IMR-90 (cell line): ENCODE data around the gene PCCB. TPM values are rescaled to one million over a fixed set of nuclear protein-coding genes. Genes with fewer than 3 reads are reported as not detected.

Source experiments
- ATAC-seq: fragments of 200-7000 bp; cut with Tn5 transposase; 2 replicates; pipeline ENCODE4 v1.9.1; 2020; ENCODE audit warnings: low read depth, mild to moderate bottlenecking, moderate library complexity
- BruUV-seq: library from RNA; stranded (reverse); fragments of 400-500 nt; replicated peaks from 2 replicates; lab custom pipeline; 2021; lab: Mats Ljungman, UMichigan
- CTCF ChIA-PET: fragments of 300-600 bp; formaldehyde crosslinking; extraction: SDS; loops from one replicate; lab custom pipeline; 2021; ENCODE audit warnings: antibody characterized with exemption; lab: Yijun Ruan, JAX
- POLR2A ChIA-PET: fragments of 300-600 bp; sonication (Branson Sonifier 250); formaldehyde crosslinking; loops from one replicate; lab custom pipeline; 2022; ENCODE audit warnings: antibody characterized with exemption; ENCODE audit not compliant: unreplicated experiment; lab: Charles Lee
- DNase-seq: peaks from one replicate; pipeline ENCODE4 v3.0.0; 2013
- H2AFZ ChIP-seq: replicated peaks from 2 replicates; pipeline ENCODE3; 2013; ENCODE audit warnings: low read length, mild to moderate bottlenecking; ENCODE audit not compliant: poor library complexity
- H2AK5ac ChIP-seq: 2 replicates; pipeline ENCODE4 v1.6.1; 2013; ENCODE audit warnings: low read depth, low read length, inconsistent platforms
- H2AK9ac ChIP-seq: replicated peaks from 2 replicates; pipeline ENCODE3; 2013; ENCODE audit warnings: mild to moderate bottlenecking, low read depth, low read length, moderate library complexity; ENCODE audit not compliant: poor library complexity
- H2BK120ac ChIP-seq: 2 replicates; pipeline ENCODE4 v1.6.1; 2013; ENCODE audit warnings: low read depth, low read length, inconsistent platforms
- H2BK15ac ChIP-seq: 3 replicates; pipeline ENCODE4 v1.6.1; 2013; ENCODE audit warnings: low read depth, low read length, inconsistent platforms
- H2BK20ac ChIP-seq: 2 replicates; pipeline ENCODE4 v1.6.1; 2013; ENCODE audit warnings: low read depth, mild to moderate bottlenecking, inconsistent platforms, low read length, moderate library complexity
- H2BK5ac ChIP-seq: 2 replicates; pipeline ENCODE4 v1.6.1; 2013; ENCODE audit warnings: mild to moderate bottlenecking, low read depth, low read length, inconsistent platforms; ENCODE audit not compliant: poor library complexity, severe bottlenecking
- H3K14ac ChIP-seq: replicated peaks from 2 replicates; pipeline ENCODE4 v1.6.1; 2013; ENCODE audit warnings: low read depth, low read length, inconsistent platforms
- H3K18ac ChIP-seq: 2 replicates; pipeline ENCODE4 v1.6.1; 2013; ENCODE audit warnings: low read depth, low read length, control low read depth
- H3K23ac ChIP-seq: 2 replicates; pipeline ENCODE4 v1.6.1; 2013; ENCODE audit warnings: low read depth, low read length, inconsistent platforms
- H3K27ac ChIP-seq: 2 replicates; pipeline ENCODE4 v1.5.1; 2013; ENCODE audit warnings: mild to moderate bottlenecking, control low read depth, low read length; ENCODE audit not compliant: insufficient read depth
- H3K27me3 ChIP-seq: 2 replicates; pipeline ENCODE4 v1.6.1; 2013; ENCODE audit warnings: low read length; ENCODE audit not compliant: control insufficient read depth, insufficient read depth
- H3K36me3 ChIP-seq: 2 replicates; pipeline ENCODE4 v1.6.1; 2013; ENCODE audit warnings: low read length, mixed read lengths; ENCODE audit not compliant: control insufficient read depth, insufficient read depth
- H3K4ac ChIP-seq: 2 replicates; pipeline ENCODE4 v1.6.1; 2013; ENCODE audit warnings: low read depth, low read length, inconsistent platforms
- H3K4me1 ChIP-seq: 2 replicates; pipeline ENCODE4 v1.6.1; 2013; ENCODE audit warnings: low read length, mixed read lengths; ENCODE audit not compliant: control insufficient read depth, insufficient read depth
- H3K4me2 ChIP-seq: 2 replicates; pipeline ENCODE4 v1.6.1; 2013; ENCODE audit warnings: low read depth, mild to moderate bottlenecking, control low read depth, low read length, moderate library complexity
- H3K4me3 ChIP-seq: 2 replicates; pipeline ENCODE4 v1.5.1; 2013; ENCODE audit warnings: low read depth, mild to moderate bottlenecking, control low read depth, low read length, moderate library complexity; ENCODE audit not compliant: insufficient read depth
- H3K56ac ChIP-seq: 2 replicates; pipeline ENCODE4 v1.6.1; 2013; ENCODE audit warnings: low read length, inconsistent platforms; ENCODE audit not compliant: insufficient read depth; ENCODE audit errors: extremely low read depth
- H3K79me1 ChIP-seq, 2 experiments: 2 replicates each; pipeline ENCODE4 v1.6.1; 2013; ENCODE audit warnings: low read length in 2 of 2, inconsistent platforms in 1 of 2, low read depth in 1 of 2
- H3K9ac ChIP-seq: 2 replicates; pipeline ENCODE4 v1.6.1; 2013; ENCODE audit warnings: low read depth, low read length, control low read depth
- H3K9me1 ChIP-seq: 2 replicates; pipeline ENCODE4 v1.6.1; 2013; ENCODE audit warnings: low read length, inconsistent platforms; ENCODE audit not compliant: insufficient read depth
- H3K9me3 ChIP-seq: 2 replicates; pipeline ENCODE4 v1.6.1; 2013; ENCODE audit warnings: low read length; ENCODE audit not compliant: control insufficient read depth, insufficient read depth
- H4K20me1 ChIP-seq: 2 replicates; pipeline ENCODE4 v1.6.1; 2013; ENCODE audit warnings: low read length, inconsistent platforms; ENCODE audit not compliant: insufficient read depth
- H4K5ac ChIP-seq: 2 replicates; pipeline ENCODE4 v1.6.1; 2013; ENCODE audit warnings: mild to moderate bottlenecking, low read depth, low read length, control low read depth
- H4K8ac ChIP-seq, 2 experiments: 2 replicates each; pipeline ENCODE4 v1.6.1; 2013; ENCODE audit warnings: low read depth in 2 of 2, low read length in 2 of 2, control low read depth in 1 of 2, inconsistent platforms in 1 of 2
- H4K91ac ChIP-seq: 2 replicates; pipeline ENCODE4 v1.6.1; 2013; ENCODE audit warnings: low read depth, low read length, inconsistent platforms; ENCODE audit not compliant: insufficient read depth
- CEBPB ChIP-seq: IDR thresholded peaks from 2 replicates; pipeline ENCODE4 v1.6.1; 2012; ENCODE audit warnings: low read depth, low read length, improper control_type of control experiment
- FOS ChIP-seq: fragments of 150-350 bp; IDR thresholded peaks from 2 replicates; pipeline ENCODE4 v1.6.1; 2016; ENCODE audit warnings: low read depth, low read length
- MAZ ChIP-seq: IDR thresholded peaks from 2 replicates; pipeline ENCODE4 v1.6.1; 2012; ENCODE audit warnings: low read depth, mild to moderate bottlenecking, low read length, improper control_type of control experiment, moderate library complexity, borderline replicate concordance
- RFX5 ChIP-seq: IDR thresholded peaks from 2 replicates; pipeline ENCODE4 v1.8.0; 2012; ENCODE audit warnings: low read depth, mild to moderate bottlenecking, low read length, moderate library complexity
- WGBS, 2 experiments: methylation state at CpG; one replicate each; pipeline versions ENCODE4 v1.1.5 to v1.1.7; 2013; ENCODE audit warnings: missing lambda C conversion rate in 2 of 2; ENCODE audit not compliant: insufficient read length in 1 of 2; ENCODE audit errors: extremely low coverage in 2 of 2; 5-methylcytosine and 5-hydroxymethylcytosine counted together
- dilution Hi-C: fragments of 300-500 bp; cut with HindIII; formaldehyde crosslinking; loops from one replicate; pipeline ENCODE4 v1.14.3; 2018; ENCODE audit warnings: low sequenced_read_pairs; ENCODE audit not compliant: unreplicated experiment
- in situ Hi-C: fragments of 300-500 bp; cut with MboI; formaldehyde crosslinking; loops from 3 replicates; pipeline ENCODE4 v1.14.3; 2019; ENCODE audit warnings: low sequenced_read_pairs, inconsistent platforms, mixed read lengths
- intact Hi-C: fragments of 100-400 bp; cut with micrococcal nuclease; formaldehyde crosslinking; loops from 2 replicates; pipeline ENCODE4 v1.10.0; 2022
- polyA plus RNA-seq, 3 experiments: library from polyadenylated mRNA; depleted of rRNA; stranded (reverse); fragments of >200 nt; gene quantifications; 2 replicates each; pipeline ENCODE4 v1.2.3, GENCODE V29; 2012; ENCODE audit warnings: low replicate concordance in 1 of 3
- total RNA-seq: library from RNA; depleted of rRNA; stranded (reverse); fragments of >200 nt; gene quantifications from 2 replicates; pipeline ENCODE4 v1.2.3, GENCODE V29; 2012

PCCB gene
- total and polyA plus RNA-seq, 2 of the 4 experiments (the other 2 are of a cell fraction): 40.5 to 76.2 TPM

DNA sequence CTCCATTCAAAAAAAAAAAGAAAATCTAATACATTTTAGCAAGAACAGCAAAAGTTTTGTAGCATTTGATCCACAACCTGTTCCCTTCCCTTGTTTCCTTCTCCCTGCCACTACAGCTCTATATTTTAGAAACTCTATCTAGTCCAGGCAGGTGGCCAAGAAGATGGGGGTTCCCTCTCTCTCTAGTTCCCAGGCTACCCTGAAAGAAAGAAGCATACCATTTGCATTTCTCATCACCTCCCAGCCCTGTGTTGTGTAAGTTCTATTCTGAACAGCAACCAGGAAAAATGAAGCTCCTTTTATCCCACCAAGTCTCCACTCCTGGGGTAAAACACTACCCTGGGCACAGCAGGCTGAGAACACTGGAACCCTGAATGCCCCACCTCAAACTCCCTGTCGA is 100.0 kb downstream of the PCCB start:
- peak overlapping the region; percentile 87 for H2AK5ac ChIP-seq
- DNase-seq: peak; percentile 98
- ATAC-seq: peak; percentile 76
- dilution Hi-C loops: no loop called here
- TF ChIP-seq FOS: peak; percentile 53; the same call in 1 of the 2 replicates
- no peak; the same call in 1 of the 2 replicates for TF ChIP-seq MAZ
- TF ChIP-seq RFX5: peak; percentile 51; the same call in 1 of the 2 replicates
- TF ChIP-seq CEBPB: peak; percentile 94
- peak overlapping the region; percentile 80 for H3K9ac ChIP-seq
- H3K27ac ChIP-seq: peak overlapping the region; percentile 99
- peak overlapping the region; percentile 79 for H3K4me2 ChIP-seq
- peak overlapping the region; percentile 99 for H3K56ac ChIP-seq
- H4K5ac ChIP-seq: peak overlapping the region; percentile 78
- H4K8ac ChIP-seq: peak overlapping the region; percentile 49 to 93; a peak in 3 of 4 replicates
- H3K4me3 ChIP-seq: peak overlapping the region; percentile 0; the same call in 1 of the 2 replicates
- peak overlapping the region; percentile 92 for H2BK15ac ChIP-seq
- peak overlapping the region; percentile 97 for H2AK9ac ChIP-seq
- H4K91ac ChIP-seq: peak overlapping the region; percentile 97
- H2BK120ac ChIP-seq: peak overlapping the region; percentile 95
- POLR2A ChIA-PET: interaction anchor here (0.6 kb wide), 1 partner anchor 123 kb away, joined by 5 read pairs; no protein-coding TSS in a partner anchor
- H3K9me1 ChIP-seq: no peaks in the 10 kb centered on the region; the same call in none of the 2 replicates
- peaks cover 2% of the 10 kb centered on the region for H3K36me3 ChIP-seq
- peaks cover 5% of the 10 kb centered on the region; the same call in 1 of the 2 replicates for H4K20me1 ChIP-seq
- in situ Hi-C loops: no loop called here
- H3K4ac ChIP-seq: peak overlapping the region; percentile 98
- no TSS peak for BruUV-seq
- whole genome bisulfite sequencing, 2 experiments: no CpG with 5 or more reads among the region's 1 CpG
- H2BK5ac ChIP-seq: peak overlapping the region; percentile 98
- H3K4me1 ChIP-seq: peaks cover 10% of the 10 kb centered on the region
- no peaks in the 10 kb centered on the region for H3K27me3 ChIP-seq
- peak overlapping the region; percentile 85 for H2BK20ac ChIP-seq
- CTCF ChIA-PET: interaction anchor here (0.5 to 1.3 kb wide), 3 partner anchors 44 to 402 kb away, joined by 4 to 6 read pairs (median 4); partner anchors contain the start of gene STAG1
- peak overlapping the region; percentile 70 for H3K18ac ChIP-seq
- peaks cover 0 to 17% of the 10 kb centered on the region in 2 experiments; a peak in 2 of 4 replicates for H3K79me1 ChIP-seq
- H3K23ac ChIP-seq: peak overlapping the region; percentile 98
- H3K14ac ChIP-seq: peak overlapping the region; percentile 96
- H3K9me3 ChIP-seq: no peaks in the 10 kb centered on the region
- peak overlapping the region; percentile 67 for H2AFZ ChIP-seq
- intact Hi-C loops: loop anchor here (1.0 to 10.0 kb wide), 2 partner anchors 55 to 402 kb away; partner anchors contain the start of gene STAG1
